ENCODE measurements around the gene CTPS2. TPM values are rescaled to one million over a fixed set of nuclear protein-coding genes. Genes with fewer than 3 reads are reported as not detected.

Gene CTPS2
- polyA plus RNA-seq, 1 of the 3 experiments (the other 2 are of a cell fraction): 6.1 TPM

DNA sequence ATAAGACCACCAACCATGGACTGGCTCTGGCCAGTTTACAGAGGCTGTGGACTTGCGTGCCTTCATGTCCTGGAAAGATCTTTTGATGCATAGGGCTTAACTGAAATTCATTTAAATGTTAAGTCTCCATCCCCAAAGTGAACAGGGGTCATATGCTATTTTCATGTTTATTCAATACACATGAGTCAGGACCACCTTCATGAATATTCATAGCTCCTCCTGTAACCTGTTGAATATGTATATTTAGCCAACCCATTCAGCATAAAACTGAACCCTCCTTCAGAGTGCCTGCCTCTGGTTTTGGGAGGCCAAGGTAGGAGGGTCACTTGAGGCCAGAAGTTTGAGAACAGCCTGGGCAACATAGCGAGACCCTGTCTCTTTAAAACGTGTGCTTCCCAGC lies 7.1 kb downstream of the CTPS2 start (continued):
- TF ChIP-seq, protein P1, sequence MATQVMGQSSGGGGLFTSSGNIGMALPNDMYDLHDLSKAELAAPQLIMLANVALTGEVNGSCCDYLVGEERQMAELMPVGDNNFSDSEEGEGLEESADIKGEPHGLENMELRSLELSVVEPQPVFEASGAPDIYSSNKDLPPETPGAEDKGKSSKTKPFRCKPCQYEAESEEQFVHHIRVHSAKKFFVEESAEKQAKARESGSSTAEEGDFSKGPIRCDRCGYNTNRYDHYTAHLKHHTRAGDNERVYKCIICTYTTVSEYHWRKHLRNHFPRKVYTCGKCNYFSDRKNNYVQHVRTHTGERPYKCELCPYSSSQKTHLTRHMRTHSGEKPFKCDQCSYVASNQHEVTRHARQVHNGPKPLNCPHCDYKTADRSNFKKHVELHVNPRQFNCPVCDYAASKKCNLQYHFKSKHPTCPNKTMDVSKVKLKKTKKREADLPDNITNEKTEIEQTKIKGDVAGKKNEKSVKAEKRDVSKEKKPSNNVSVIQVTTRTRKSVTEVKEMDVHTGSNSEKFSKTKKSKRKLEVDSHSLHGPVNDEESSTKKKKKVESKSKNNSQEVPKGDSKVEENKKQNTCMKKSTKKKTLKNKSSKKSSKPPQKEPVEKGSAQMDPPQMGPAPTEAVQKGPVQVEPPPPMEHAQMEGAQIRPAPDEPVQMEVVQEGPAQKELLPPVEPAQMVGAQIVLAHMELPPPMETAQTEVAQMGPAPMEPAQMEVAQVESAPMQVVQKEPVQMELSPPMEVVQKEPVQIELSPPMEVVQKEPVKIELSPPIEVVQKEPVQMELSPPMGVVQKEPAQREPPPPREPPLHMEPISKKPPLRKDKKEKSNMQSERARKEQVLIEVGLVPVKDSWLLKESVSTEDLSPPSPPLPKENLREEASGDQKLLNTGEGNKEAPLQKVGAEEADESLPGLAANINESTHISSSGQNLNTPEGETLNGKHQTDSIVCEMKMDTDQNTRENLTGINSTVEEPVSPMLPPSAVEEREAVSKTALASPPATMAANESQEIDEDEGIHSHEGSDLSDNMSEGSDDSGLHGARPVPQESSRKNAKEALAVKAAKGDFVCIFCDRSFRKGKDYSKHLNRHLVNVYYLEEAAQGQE (IDR thresholded peaks at IDR 0.05; ENCODE audit: low read depth, low read length): no peak
- TF ChIP-seq, protein P2, sequence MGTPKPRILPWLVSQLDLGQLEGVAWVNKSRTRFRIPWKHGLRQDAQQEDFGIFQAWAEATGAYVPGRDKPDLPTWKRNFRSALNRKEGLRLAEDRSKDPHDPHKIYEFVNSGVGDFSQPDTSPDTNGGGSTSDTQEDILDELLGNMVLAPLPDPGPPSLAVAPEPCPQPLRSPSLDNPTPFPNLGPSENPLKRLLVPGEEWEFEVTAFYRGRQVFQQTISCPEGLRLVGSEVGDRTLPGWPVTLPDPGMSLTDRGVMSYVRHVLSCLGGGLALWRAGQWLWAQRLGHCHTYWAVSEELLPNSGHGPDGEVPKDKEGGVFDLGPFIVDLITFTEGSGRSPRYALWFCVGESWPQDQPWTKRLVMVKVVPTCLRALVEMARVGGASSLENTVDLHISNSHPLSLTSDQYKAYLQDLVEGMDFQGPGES (IDR thresholded peaks at IDR 0.05; ENCODE audit: low read depth, low read length): no peak

DNA sequence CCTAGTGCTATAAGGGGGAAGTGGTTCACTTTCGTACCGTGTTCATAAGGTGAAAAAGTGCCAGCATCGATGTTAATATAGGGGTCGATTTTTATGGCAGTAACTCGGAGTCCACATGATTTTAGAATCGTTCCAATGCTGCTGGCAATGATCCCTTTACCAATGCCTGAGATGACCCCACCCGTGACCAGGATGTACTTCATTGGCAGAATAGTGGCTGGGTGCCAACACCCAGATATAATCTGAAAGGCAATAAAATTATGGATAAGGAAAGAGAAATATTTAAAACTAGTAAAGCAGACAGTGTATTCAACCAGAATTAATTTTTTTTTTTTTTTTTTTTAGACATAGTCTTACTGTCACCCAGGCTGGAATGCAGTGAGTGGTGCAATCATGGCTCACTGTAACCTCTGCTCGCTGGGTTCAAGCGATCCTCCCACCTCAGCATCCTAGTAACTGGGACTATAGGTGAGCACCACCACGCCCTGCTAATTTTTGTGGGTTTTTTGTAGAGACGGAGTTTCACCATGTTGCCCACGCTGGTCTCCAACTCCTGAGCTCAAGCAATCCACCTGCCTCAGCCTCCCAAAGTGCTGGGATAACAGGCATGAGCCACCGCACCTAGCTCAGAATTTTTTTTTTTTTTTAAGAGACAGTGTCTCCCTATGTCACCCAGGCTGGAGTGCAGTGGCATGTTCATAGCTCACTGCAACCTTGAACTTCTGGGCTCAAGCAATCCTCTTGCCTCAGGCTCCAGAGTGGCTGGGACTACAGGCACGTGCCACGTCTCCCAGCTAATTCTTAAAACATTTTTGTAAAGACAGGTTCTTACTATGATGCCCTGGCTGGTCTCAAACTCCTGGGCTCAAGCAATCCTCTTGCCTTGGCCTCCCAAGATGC lies 9.5 kb downstream of the CTPS2 start:
- Histone ChIP-seq H3K27me3 (ENCODE audit: insufficient read depth) (no peaks in the 10 kb centered on the region), H3K9me2 (no peaks in the 10 kb centered on the region), H3K9ac (no peak overlapping the region), H4K20me1 (ENCODE audit: insufficient read depth) (no peaks in the 10 kb centered on the region), H3K79me2 (ENCODE audit: insufficient read depth) (no peaks in the 10 kb centered on the region), H2AFZ (ENCODE audit: low read depth) (no peak overlapping the region), H3K27ac (ENCODE audit: low read depth in 2 of 2, low read length in 1 of 2) (no peak overlapping the region), H3K4me3 (ENCODE audit: low read depth in 2 of 2, low read length in 1 of 2) (no peak overlapping the region), H3F3A (replicated peaks; ENCODE audit: insufficient read depth) (peaks cover 4% of the 10 kb centered on the region), H3K36me3 (replicated peaks in 1 of 2; ENCODE audit: control insufficient read depth in 1 of 2, insufficient read depth in 2 of 2, low read length in 1 of 2) (peaks cover 2 to 18% of the 10 kb centered on the region in 2 experiments), H3K9me3 (no peaks in the 10 kb centered on the region), H3K4me1 (ENCODE audit: control insufficient read depth in 1 of 2, insufficient read depth in 2 of 2, low read depth in 1 of 2, low read length in 1 of 2) (no peaks in the 10 kb centered on the region), H3K4me2 (no peak overlapping the region)
- 88% methylated on average over 15 of the region's 15 CpGs for WGBS (ENCODE audit: low lambda C conversion rate)
- ChIA-PET POLR2A (no interaction called here), CTCF (no interaction called here)
- DNase-seq: no peak
- TF ChIP-seq TAF1 (IDR thresholded peaks at IDR 0.05; ENCODE audit: borderline replicate concordance, low read depth, low read length) (no peak), GATA2 (CRISPR knock-in tag; IDR thresholded peaks at IDR 0.05) (no peak), NFIC (IDR thresholded peaks at IDR 0.05; ENCODE audit: borderline replicate concordance) (no peak), RFX5 (IDR thresholded peaks at IDR 0.05; ENCODE audit: low read length) (no peak), MXI1 (IDR thresholded peaks at IDR 0.05; ENCODE audit: low read depth, low read length) (no peak), TEAD4 (IDR thresholded peaks at IDR 0.05; ENCODE audit: borderline replicate concordance, insufficient read depth) (no peak), SIN3A (IDR thresholded peaks at IDR 0.05; ENCODE audit: borderline replicate concordance, low read depth, low read length) (no peak), FOXM1 (IDR thresholded peaks at IDR 0.05; ENCODE audit: low read depth) (no peak), NRF1 (IDR thresholded peaks at IDR 0.05; ENCODE audit: low read depth, low read length) (no peak), TCF12 (IDR thresholded peaks at IDR 0.05) (no peak), ELF1 (IDR thresholded peaks at IDR 0.05) (no peak)
- TF ChIP-seq, protein P2 (IDR thresholded peaks at IDR 0.05; ENCODE audit: low read depth, low read length): no peak
- TF ChIP-seq, protein P3, sequence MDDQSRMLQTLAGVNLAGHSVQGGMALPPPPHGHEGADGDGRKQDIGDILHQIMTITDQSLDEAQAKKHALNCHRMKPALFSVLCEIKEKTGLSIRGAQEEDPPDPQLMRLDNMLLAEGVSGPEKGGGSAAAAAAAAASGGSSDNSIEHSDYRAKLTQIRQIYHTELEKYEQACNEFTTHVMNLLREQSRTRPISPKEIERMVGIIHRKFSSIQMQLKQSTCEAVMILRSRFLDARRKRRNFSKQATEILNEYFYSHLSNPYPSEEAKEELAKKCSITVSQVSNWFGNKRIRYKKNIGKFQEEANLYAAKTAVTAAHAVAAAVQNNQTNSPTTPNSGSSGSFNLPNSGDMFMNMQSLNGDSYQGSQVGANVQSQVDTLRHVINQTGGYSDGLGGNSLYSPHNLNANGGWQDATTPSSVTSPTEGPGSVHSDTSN (IDR thresholded peaks at IDR 0.05): no peak
- TF ChIP-seq, protein P4, sequence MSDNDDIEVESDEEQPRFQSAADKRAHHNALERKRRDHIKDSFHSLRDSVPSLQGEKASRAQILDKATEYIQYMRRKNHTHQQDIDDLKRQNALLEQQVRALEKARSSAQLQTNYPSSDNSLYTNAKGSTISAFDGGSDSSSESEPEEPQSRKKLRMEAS (IDR thresholded peaks at IDR 0.05; ENCODE audit: low read depth): no peak

Data from SK-N-SH (cell line).